HG02943 (cell line): Measurements from ENCODE around the gene ROCK2.
"Not testable (repeated sequence)": the region's sequence is repeated elsewhere in the genome, so short reads cannot be mapped to it uniquely, and the experiment has no call there.

Source experiments
- ATAC-seq: cut with Tn5 transposase; IDR thresholded peaks from one replicate; pipeline ENCODE4 v1.9.1; 2021; ENCODE audit warnings: mild to moderate bottlenecking, low read depth, moderate library complexity; ENCODE audit not compliant: unreplicated experiment

ROCK2 gene

GRCh38 chr2:11241412-11242203, 102.8 kb downstream of the ROCK2 start:
- ATAC-seq, result no peak

GRCh38 chr2:11239666-11240462, 104.6 kb downstream of the ROCK2 start:
- no peak for ATAC-seq

GRCh38 chr2:11239147-11239546, 105.3 kb downstream of the ROCK2 start:
- no peak for ATAC-seq

- ATAC-seq, result no peak
Observed at GRCh38 chr2:11237122-11237521, 107.3 kb downstream of the ROCK2 start.

- ATAC-seq, result no peak
Observed at GRCh38 chr2:11236335-11236734, 108.1 kb downstream of the ROCK2 start.

GRCh38 chr2:11235583-11235982, 108.9 kb downstream of the ROCK2 start:
- ATAC-seq, result no peak

GRCh38 chr2:11234309-11234708, 110.1 kb downstream of the ROCK2 start:
- no peak for ATAC-seq

- ATAC-seq, result not testable (repeated sequence)
Observed at GRCh38 chr2:11231193-11231592, 113.2 kb downstream of the ROCK2 start.

GRCh38 chr2:11228692-11229091, 115.7 kb downstream of the ROCK2 start:
- ATAC-seq, result no peak

- no peak for ATAC-seq
Observed at GRCh38 chr2:11227595-11227994, 116.8 kb downstream of the ROCK2 start.

- no peak for ATAC-seq
Observed at GRCh38 chr2:11224887-11225286, 119.5 kb downstream of the ROCK2 start.

- no peak for ATAC-seq
Observed at GRCh38 chr2:11222845-11223244, 121.6 kb downstream of the ROCK2 start.

GRCh38 chr2:11220445-11220844, 124.0 kb downstream of the ROCK2 start:
- no peak for ATAC-seq

- ATAC-seq, result no peak
Observed at GRCh38 chr2:11215407-11215806, 129.0 kb downstream of the ROCK2 start.

- no peak for ATAC-seq
Observed at GRCh38 chr2:11214770-11215169, 129.7 kb downstream of the ROCK2 start.

GRCh38 chr2:11213975-11214374, 130.5 kb downstream of the ROCK2 start:
- ATAC-seq, result no peak

- ATAC-seq, result no peak
Observed at GRCh38 chr2:11213090-11213638, 131.3 kb downstream of the ROCK2 start.

- ATAC-seq, result no peak
Observed at GRCh38 chr2:11212645-11213044, 131.8 kb downstream of the ROCK2 start.

GRCh38 chr2:11208083-11208482, 136.4 kb downstream of the ROCK2 start:
- ATAC-seq, result no peak

- no peak for ATAC-seq
Observed at GRCh38 chr2:11203480-11203879, 141.0 kb downstream of the ROCK2 start.

- ATAC-seq, result no peak
Observed at GRCh38 chr2:11201969-11202368, 142.5 kb downstream of the ROCK2 start.
